CD4-positive, alpha-beta T cell treated with Interferon alpha-2 for 1 hour (primary cell): ENCODE measurements around the gene SLC36A1.

Experiments used
- DNase-seq, 2 donors: peaks; one replicate each; pipeline ENCODE4 v3.0.0-alpha.2; 2020 to 2022

SLC36A1 gene

DNA sequence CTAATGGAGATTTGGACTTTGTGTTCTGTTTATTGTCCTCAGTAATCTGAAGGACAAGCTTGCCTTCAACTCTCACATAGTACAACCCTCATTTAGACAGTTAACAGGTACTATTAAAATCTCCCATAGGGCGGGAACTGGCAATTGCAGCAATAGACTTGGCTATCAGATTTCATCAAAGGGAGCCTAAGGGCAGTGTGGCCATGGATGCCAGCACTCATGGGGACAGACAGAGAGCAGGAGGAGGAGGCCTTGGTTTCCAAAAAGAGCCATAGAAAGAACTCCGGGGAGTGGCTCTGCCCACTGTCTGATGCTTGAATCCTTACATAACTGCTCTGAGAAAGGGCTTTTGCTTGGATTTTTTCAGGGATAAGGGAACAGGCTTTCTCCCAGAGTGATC lies 6.8 kb downstream of the SLC36A1 start:
- no peak for DNase-seq

DNA sequence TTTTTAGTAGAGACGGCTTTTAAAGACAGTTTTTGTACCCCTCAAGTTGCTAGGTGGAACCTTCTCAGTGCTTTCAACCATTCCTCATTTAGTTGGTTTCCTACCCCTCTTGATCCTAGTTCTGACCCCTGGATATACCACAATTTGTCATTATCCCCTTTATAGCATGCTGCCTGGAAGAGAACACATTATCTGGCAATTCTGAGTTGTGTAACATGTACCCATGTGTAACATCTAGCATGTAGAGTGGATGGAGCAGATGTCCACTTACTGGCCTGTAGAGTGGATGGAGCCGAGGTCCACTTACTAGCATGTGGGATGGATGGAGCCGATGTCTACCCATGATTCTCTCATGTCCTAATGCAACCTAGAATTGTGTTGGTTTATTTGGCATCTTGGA lies 7.5 kb downstream of the SLC36A1 start:
- no peak for DNase-seq

- no peak for DNase-seq
Measured at GRCh38 chr5:151456321-151456940, 9.0 kb downstream of the SLC36A1 start.

- DNase-seq, result no peak
Measured at GRCh38 chr5:151458314-151458713, 10.9 kb downstream of the SLC36A1 start.

DNA sequence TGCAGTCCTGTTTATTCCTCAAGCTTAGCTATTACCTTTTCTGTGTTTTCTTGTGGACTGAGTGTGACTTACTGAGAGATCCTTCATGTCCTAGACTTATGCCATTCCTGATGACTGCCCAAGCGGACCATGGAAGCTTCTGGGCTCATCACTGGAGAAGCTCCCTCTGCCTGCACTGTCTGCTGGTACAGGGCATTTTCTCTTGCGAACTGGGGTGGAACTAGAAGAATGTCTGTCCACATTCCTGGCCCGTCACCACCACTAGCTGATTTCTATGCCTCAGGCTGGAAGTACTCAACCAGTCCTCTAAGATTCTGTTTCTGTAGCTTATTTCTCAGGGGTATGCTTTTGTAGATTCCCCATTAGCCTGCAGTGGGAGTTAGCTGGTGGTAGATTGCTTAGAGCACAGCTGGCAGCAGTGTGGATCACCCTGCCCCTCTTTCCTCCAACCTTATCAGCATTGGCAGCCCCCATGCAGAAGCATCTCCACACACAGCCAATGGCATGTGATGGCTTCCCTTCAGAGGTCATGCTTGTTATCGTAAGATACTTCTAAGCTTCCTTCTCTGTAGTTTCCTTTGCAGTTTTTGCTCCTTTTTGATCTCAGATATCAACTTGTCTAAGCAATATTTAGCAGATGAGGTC lies 12.4 kb downstream of the SLC36A1 start:
- no peak for DNase-seq

DNA sequence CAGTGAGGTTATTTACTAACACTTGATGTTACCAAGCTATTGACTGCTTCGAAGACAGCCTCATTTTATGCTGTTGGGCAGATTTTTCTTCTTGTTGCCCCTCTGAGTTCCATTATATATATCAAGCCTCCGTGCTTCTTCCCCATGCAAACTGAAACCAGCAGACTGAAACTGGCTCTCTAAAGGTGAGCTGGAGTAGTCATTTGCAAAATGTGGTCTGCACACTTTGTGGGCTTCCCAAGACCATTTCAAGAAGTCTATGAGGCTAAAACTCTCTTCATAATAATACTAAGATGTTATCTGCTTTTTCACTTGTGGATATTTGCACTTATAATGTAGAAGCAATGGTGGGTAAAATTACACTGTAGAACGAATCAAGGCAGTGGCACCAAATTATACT lies 13.9 kb downstream of the SLC36A1 start:
- DNase-seq, result no peak

DNA sequence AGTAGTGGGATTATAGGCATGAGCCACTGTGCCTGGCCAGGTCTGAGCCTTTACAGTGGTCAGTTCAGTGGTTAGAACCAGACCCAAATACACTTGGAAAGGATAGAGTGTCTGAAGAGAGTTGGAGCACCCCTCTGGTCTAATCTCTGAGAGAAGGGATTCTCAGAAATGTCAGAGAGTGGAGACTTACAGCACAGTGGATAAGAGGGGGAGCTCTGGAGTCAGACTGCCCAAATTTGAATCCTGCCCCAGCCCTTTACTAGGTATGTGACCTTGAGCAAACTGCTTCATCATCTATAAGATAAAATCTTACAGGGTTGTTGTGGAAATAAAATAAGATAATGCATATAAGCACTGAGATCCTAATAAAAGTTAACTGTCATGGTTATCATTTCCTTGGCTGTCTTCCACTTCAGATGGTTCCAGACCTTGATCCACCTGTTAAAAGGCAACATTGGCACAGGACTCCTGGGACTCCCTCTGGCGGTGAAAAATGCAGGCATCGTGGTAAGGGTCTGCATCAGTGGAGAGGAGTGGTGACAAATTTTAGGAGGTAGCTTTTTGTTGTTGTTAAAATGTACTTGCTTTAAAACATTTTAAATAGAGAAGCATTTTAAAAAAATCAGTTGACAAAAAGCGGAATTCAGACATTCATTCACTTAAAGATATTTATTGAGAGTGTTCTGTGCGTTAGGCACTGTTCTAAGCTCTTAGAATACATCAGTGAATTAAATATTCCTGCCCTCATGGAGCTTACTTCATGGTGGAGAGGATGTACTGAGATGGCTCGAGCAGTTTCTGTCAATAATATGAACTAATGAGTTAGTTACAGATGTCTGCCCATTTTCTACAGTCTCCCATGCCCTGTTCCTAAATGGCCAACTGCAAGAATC lies 16.0 kb downstream of the SLC36A1 start:
- no peak for DNase-seq

- DNase-seq, result no peak
Measured at GRCh38 chr5:151464101-151464500, 16.7 kb downstream of the SLC36A1 start.

DNA sequence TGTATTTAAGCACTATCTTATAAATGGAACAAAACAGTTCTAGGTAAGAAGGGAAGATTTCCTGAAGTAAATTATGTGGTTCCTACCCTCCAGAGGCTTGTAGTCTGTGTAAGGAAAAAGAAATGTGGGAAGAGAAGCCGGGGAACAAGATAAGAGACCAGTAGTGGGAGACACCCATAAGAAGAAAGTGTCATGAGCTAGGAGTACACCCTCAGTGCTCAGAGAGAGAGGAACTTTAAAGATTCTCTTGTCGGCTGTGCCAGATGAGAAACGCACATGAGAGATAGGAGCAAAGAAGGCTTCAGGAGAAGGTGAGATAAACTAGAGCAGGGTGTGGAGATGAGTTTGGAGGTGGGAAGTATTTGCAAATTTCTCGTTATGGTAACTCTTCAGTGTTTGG lies 18.1 kb downstream of the SLC36A1 start:
- no peak for DNase-seq

DNA sequence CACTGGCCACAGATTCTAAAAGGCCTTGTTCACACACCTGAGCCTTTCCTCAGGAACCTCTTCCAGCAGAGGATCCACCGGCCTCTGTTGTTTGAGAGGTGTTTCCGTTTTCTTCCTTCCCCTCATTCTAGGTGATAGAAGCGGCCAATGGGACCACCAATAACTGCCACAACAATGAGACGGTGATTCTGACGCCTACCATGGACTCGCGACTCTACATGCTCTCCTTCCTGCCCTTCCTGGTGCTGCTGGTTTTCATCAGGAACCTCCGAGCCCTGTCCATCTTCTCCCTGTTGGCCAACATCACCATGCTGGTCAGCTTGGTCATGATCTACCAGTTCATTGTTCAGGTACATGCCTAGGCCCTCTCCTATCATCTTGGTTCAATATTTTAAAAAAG lies 20.2 kb downstream of the SLC36A1 start:
- DNase-seq, result no peak

DNA sequence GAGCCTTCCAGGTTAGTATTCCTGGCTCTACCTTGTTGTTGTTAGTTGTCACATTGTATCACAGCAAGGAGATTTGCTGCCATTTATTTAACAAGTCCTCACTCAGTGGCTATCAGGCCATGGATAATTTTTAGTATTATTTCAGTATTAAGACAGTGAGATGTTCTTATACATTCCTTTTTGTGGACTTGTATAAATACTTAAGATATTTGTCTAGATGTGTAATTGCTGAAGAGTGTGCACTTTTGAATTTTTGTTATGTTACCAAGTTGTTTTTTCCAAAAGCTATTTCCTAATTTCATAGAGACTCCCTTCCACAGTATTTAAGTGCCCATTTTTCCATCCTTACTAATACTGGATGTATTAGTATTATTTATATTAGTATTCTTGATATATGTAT lies 22.0 kb downstream of the SLC36A1 start:
- no peak for DNase-seq

DNA sequence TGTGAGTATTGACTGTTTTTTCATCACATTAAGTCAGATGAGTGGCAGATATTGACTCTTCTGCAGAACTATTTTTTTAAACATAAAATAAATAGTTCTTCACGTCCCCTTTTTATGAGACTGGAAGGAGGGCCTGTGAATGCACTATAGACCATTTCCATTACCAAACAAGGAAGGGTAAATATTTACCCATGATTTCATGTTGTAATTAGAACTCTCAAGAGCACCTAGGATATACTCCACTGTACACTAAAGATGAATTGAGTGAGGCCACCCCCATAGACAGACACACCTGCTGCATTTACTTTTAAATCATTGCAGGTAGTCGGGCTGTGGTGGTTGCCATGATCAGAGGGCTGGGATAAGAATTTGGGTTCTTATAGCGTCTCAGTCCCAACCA lies 22.6 kb downstream of the SLC36A1 start:
- DNase-seq, result no peak

GRCh38 chr5:151470439-151470838 lies 23.0 kb downstream of the SLC36A1 start:
- DNase-seq, result no peak

DNA sequence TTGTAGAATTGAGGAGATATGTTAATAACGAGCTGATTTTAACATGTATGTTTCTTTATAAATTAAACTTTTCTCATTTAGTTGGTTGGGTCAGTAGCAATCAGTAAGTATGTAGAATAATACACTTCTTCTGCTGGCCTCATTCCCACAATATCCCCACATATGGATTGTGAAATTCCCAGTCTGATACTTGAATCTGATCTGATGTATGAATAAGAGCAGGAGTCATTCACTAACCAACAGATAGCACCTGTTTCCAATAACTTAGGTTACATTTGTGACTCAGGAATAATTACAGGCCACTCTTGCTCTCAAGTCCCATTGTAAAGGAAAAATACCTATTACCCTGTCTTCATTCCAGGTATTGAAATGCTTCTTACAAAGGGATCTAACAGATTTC lies 23.9 kb downstream of the SLC36A1 start:
- no peak for DNase-seq

- no peak for DNase-seq
Measured at GRCh38 chr5:151474799-151475198, 27.4 kb downstream of the SLC36A1 start.

- no peak for DNase-seq
Measured at GRCh38 chr5:151475388-151475787, 28.0 kb downstream of the SLC36A1 start.

GRCh38 chr5:151476016-151476415 lies 28.6 kb downstream of the SLC36A1 start:
- no peak for DNase-seq

GRCh38 chr5:151477101-151477500 lies 29.7 kb downstream of the SLC36A1 start:
- no peak for DNase-seq

DNA sequence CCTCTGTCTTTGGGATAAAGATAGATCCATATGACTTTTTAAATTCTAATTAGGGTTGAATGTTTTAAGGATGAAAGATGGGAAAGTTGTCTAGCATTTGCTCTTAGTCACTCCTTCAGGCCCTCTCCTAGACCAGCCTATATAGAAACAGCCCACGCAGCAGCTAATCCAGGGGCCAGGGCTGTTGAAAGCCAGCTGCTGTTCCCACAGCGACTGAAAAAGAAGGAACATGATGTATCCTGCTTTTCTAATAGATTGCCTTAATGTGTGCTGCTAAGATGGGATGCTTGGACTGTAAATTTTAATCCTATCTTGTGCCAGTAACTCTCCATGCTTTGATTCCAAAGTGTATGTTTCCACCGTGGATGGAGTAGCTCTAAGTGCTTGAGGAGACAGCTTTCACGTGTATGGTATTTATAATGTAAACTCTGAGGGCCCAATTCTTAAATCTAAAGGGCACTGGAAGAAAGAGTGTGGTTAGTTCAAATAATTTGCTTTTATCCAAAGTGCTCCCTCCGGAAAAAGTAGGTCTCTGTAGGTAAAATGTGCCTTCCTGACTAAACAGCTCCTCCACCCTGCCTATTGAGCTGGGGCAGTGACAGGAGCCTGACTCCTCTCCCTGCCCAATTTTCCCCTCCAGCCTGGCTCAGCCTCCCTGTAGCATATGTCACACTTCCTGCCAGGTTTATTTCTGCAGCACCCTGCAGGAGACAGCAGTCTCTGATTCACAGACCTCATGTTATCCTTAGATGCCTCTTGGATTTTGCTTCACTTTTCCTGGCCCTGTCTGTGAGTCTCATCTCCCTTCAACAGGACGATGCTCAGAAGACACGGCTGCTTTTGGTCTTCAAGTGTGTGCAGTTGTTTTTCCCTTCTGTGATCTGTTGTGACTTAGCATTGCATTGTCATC lies 33.2 kb downstream of the SLC36A1 start:
- no peak for DNase-seq

- DNase-seq, result peak in 1 of 2 donors; percentile 4
Measured at GRCh38 chr5:151483176-151483575, 35.8 kb downstream of the SLC36A1 start.

GRCh38 chr5:151483647-151484046 lies 36.2 kb downstream of the SLC36A1 start:
- DNase-seq, result no peak

GRCh38 chr5:151487544-151487943 lies 40.1 kb downstream of the SLC36A1 start:
- no peak for DNase-seq

- no peak for DNase-seq
Measured at GRCh38 chr5:151490627-151491026, 43.2 kb downstream of the SLC36A1 start.
